ENCODE results near the gene IRAK3. TPM values are rescaled to one million over a fixed set of nuclear protein-coding genes. Genes with fewer than 3 reads are reported as not detected.

The IRAK3 gene
- total and polyA plus RNA-seq, 2 donors (not counting 3 experiments of a cell fraction or from before 2014, with no cell fraction given) = 2.3 to 8.5 TPM

GRCh38 chr12:66296176-66296683 is 107.2 kb downstream of the IRAK3 start:
- POLR2A ChIA-PET = no interaction called here
- no peak overlapping the region for H3K27ac ChIP-seq (ENCODE audit: insufficient read depth, low read depth, low read length)
- no TSS peak for BruUV-seq (replicated peaks)
- no peak overlapping the region for H2AFZ ChIP-seq (ENCODE audit: low read depth, low read length)
- no peak overlapping the region for H3K9ac ChIP-seq (replicated peaks; ENCODE audit: extremely low read depth, insufficient read depth, low read length)
- no peaks in the 10 kb centered on the region for H3K9me1 ChIP-seq (replicated peaks; ENCODE audit: control insufficient read depth, extremely low read depth, insufficient read depth, low read length)
- no peak overlapping the region for H3K4me2 ChIP-seq (ENCODE audit: insufficient read depth, low read length)
- no peaks in the 10 kb centered on the region for H4K20me1 ChIP-seq (replicated peaks; ENCODE audit: control insufficient read depth, extremely low read depth, insufficient read depth, low read length)
- dilution Hi-C loops (cut with MboI; ENCODE audit: extremely low pct_ligation_motif_present, low sequenced_read_pairs) = no loop called here
- FAIRE-seq = no peak
- intact Hi-C loops (cut with micrococcal nuclease) = no loop called here
- no peak for DNase-seq (ENCODE audit: low read depth, low spot score)
- CTCF ChIA-PET = no interaction called here
- no peaks in the 10 kb centered on the region for H3K36me3 ChIP-seq (ENCODE audit: control insufficient read depth in 2 of 2, extremely low read depth in 1 of 2, insufficient read depth in 2 of 2, low read length in 2 of 2)
- H3K9me3 ChIP-seq (replicated peaks; ENCODE audit: control insufficient read depth, insufficient read depth, low read length) = no peaks in the 10 kb centered on the region
- no peaks in the 10 kb centered on the region for H3K79me2 ChIP-seq (ENCODE audit: control insufficient read depth, insufficient read depth, low read length)
- no peaks in the 10 kb centered on the region for H3K4me1 ChIP-seq (ENCODE audit: control insufficient read depth, extremely low read depth, insufficient read depth, low read length)
- TF ChIP-seq JUN (IDR thresholded peaks at IDR 0.05; ENCODE audit: borderline replicate concordance, insufficient read depth, insufficient read length, low read depth) (no peak), CTCF (IDR thresholded peaks at IDR 0.05; ENCODE audit: extremely low read depth in 1 of 2, insufficient read depth in 1 of 2, low read depth in 1 of 2, low read length in 2 of 2) (no peak), POLR2A (IDR thresholded peaks at IDR 0.05; ENCODE audit: low read depth, low read length) (no peak), POLR2AphosphoS5 (IDR thresholded peaks at IDR 0.05; ENCODE audit: insufficient read depth, low read depth, low read length) (no peak), EZH2 (IDR thresholded peaks at IDR 0.05; ENCODE audit: borderline replicate concordance, low read depth, low read length, severe bottlenecking) (no peak)
- H3K27me3 ChIP-seq (ENCODE audit: control insufficient read depth in 2 of 2, insufficient read depth in 2 of 2, low read length in 2 of 2) = peaks cover 23 to 36% of the 10 kb centered on the region in 2 experiments
- H3K4me3 ChIP-seq (replicated peaks in 1 of 3; ENCODE audit: insufficient read depth in 1 of 3, low read depth in 1 of 3, low read length in 3 of 3) = no peak overlapping the region

- dilution Hi-C loops (cut with MboI; ENCODE audit: extremely low pct_ligation_motif_present, low sequenced_read_pairs) = no loop called here
- H3K9me3 ChIP-seq (replicated peaks; ENCODE audit: control insufficient read depth, insufficient read depth, low read length) = no peaks in the 10 kb centered on the region
- H3K79me2 ChIP-seq (ENCODE audit: control insufficient read depth, insufficient read depth, low read length) = no peaks in the 10 kb centered on the region
- H3K36me3 ChIP-seq (ENCODE audit: control insufficient read depth in 2 of 2, extremely low read depth in 1 of 2, insufficient read depth in 2 of 2, low read length in 2 of 2) = no peaks in the 10 kb centered on the region
- H3K9ac ChIP-seq (replicated peaks; ENCODE audit: extremely low read depth, insufficient read depth, low read length) = no peak overlapping the region
- no peak overlapping the region for H3K4me2 ChIP-seq (ENCODE audit: insufficient read depth, low read length)
- CTCF ChIA-PET = no interaction called here
- H3K9me1 ChIP-seq (replicated peaks; ENCODE audit: control insufficient read depth, extremely low read depth, insufficient read depth, low read length) = no peaks in the 10 kb centered on the region
- H3K4me1 ChIP-seq (ENCODE audit: control insufficient read depth, extremely low read depth, insufficient read depth, low read length) = no peaks in the 10 kb centered on the region
- no peak for DNase-seq (ENCODE audit: low read depth, low spot score)
- no peak for FAIRE-seq
- TF ChIP-seq FOS (IDR thresholded peaks at IDR 0.05; ENCODE audit: borderline replicate concordance, insufficient read depth, low read length) = no peak
- TF ChIP-seq MYC (IDR thresholded peaks at IDR 0.05; ENCODE audit: low read depth, low read length) = no peak
- no peak for TF ChIP-seq CTCF (IDR thresholded peaks at IDR 0.05; ENCODE audit: extremely low read depth in 1 of 2, insufficient read depth in 1 of 2, low read depth in 1 of 2, low read length in 2 of 2)
- no peak for TF ChIP-seq JUN (IDR thresholded peaks at IDR 0.05; ENCODE audit: borderline replicate concordance, insufficient read depth, insufficient read length, low read depth)
- TF ChIP-seq POLR2A (IDR thresholded peaks at IDR 0.05; ENCODE audit: low read depth, low read length) = no peak
- no peak for TF ChIP-seq POLR2AphosphoS5 (IDR thresholded peaks at IDR 0.05; ENCODE audit: insufficient read depth, low read depth, low read length)
- TF ChIP-seq, protein P1, sequence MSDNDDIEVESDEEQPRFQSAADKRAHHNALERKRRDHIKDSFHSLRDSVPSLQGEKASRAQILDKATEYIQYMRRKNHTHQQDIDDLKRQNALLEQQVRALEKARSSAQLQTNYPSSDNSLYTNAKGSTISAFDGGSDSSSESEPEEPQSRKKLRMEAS (IDR thresholded peaks at IDR 0.05; ENCODE audit: insufficient read depth, insufficient read length) = no peak
- TF ChIP-seq EZH2 (IDR thresholded peaks at IDR 0.05; ENCODE audit: borderline replicate concordance, low read depth, low read length, severe bottlenecking) = no peak
- no peak for TF ChIP-seq GATA2 (IDR thresholded peaks at IDR 0.05; ENCODE audit: insufficient read depth, insufficient read length, low read depth, low read length)
- H3K4me3 ChIP-seq (replicated peaks in 1 of 3; ENCODE audit: insufficient read depth in 1 of 3, low read depth in 1 of 3, low read length in 3 of 3) = no peak overlapping the region
- BruUV-seq (replicated peaks) = no TSS peak
- no peaks in the 10 kb centered on the region for H4K20me1 ChIP-seq (replicated peaks; ENCODE audit: control insufficient read depth, extremely low read depth, insufficient read depth, low read length)
- POLR2A ChIA-PET = no interaction called here
- peaks cover 23 to 33% of the 10 kb centered on the region in 2 experiments for H3K27me3 ChIP-seq (ENCODE audit: control insufficient read depth in 2 of 2, insufficient read depth in 2 of 2, low read length in 2 of 2)
- H3K27ac ChIP-seq (ENCODE audit: insufficient read depth, low read depth, low read length) = no peak overlapping the region
- H2AFZ ChIP-seq (ENCODE audit: low read depth, low read length) = no peak overlapping the region
- intact Hi-C loops (cut with micrococcal nuclease) = no loop called here
Observed at GRCh38 chr12:66297080-66297479, 108.1 kb downstream of the IRAK3 start.

Measured in endothelial cell of umbilical vein (primary cell).